Activated CD4-positive, alpha-beta T cell treated with anti-CD3 and anti-CD28 coated beads for 4 hours (primary cell): ENCODE results near the gene KCNQ1.

ENCODE experiments used
- DNase-seq, 2 donors: peaks; one replicate each; pipeline ENCODE4 v3.0.0-alpha.2; 2020

The KCNQ1 gene

GRCh38 chr11:2792381-2793250 lies 347.8 kb downstream of the KCNQ1 start:
- no peak for DNase-seq

- DNase-seq = no peak
Measured at GRCh38 chr11:2793701-2794045, 348.9 kb downstream of the KCNQ1 start.

DNA sequence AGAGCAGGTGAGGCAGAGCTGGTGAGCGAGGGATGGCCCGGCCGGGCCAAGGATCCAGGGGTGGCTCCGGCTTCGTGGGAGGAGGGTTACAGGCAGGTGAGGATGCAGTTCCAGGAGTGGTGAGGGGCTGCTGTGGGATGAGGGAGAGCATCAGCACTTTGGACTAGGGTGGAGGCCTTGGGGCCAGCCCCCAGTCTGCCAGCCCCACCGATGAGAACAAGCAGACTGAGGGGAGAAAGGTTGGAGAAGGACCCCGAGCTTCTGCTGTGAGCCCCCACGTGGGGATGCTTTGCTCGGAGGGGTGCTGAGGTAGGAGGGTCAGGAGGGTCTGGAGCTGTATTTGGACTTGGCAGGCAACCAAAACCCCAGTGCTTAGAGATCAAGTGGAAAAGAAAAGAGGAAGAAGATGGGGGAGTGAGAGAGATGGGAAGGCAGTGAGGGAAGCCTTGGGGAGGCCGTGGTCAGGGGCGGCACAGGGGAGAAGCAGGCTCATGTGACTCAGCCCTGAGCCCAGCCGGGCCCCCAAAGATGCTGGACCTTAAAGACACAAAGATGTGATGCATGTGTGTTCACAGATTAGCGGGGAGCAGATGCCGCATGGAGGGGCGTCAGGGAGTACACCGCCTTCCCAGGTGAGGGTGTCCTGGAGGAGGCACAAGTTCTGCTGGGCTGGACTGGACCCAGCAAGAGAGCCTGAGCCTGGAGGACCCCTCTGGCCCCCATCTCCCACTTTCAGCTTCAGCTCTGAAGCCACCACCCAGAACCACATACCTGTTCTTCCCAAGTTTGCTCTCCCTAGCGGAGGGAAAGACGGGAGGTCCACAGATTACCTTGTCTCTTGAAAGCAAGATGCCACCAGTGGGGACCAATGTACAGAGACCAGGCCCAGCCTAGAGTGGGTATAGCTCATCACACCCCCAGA lies 349.5 kb downstream of the KCNQ1 start:
- DNase-seq = no peak

DNA sequence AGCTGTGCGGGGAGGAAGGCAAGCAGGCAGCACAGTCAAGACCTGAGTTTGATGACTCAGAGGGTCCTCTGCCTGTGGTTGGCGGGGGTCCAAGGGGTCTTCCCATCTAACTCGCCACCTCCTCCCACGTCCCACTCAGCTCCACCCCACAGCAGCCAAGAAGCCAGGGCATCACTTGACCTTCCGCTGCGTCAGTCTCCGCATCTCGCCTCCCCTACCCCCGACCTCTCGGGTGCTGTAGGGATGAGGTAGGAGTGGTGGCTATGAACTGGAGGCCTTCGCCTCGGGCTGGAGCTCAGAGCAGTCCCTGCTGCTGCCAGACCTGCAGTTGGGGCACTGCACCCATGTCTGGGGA lies 350.1 kb downstream of the KCNQ1 start:
- DNase-seq = no peak

GRCh38 chr11:2795491-2795991 lies 350.7 kb downstream of the KCNQ1 start:
- DNase-seq = no peak

GRCh38 chr11:2796091-2796490 lies 351.3 kb downstream of the KCNQ1 start:
- no peak for DNase-seq

GRCh38 chr11:2796508-2797113 lies 351.8 kb downstream of the KCNQ1 start:
- no peak for DNase-seq

GRCh38 chr11:2797121-2797711 lies 352.4 kb downstream of the KCNQ1 start:
- no peak for DNase-seq

DNA sequence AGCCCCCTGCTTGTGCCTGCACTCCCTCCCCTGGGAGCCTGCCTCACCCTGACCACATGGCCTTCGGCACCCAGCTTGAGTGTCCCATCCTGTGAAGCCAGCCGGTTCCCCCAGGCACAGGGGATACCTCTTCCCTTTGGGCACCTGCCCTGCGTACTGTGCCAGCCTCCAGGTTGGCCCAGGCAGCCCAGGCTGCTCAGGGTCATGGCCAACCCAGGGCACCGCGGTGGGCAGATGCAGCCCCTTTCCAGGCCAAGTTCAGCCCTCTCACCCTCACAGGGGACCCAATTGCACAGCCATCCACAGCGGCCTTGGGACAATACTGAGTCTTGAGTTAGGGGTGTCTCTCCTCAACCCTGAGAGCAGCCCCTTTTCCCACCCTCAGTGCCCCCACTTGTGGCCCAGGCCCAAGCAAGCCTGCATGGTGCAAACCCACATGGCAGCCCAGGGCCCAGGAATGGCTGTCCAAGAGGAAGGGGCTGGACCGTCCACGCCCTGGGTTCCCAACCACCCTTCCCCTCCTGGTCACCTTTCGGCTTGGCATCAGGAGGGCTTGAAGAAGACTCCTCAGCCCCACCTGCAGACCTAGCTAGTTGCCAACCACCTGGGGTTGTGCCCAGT lies 353.0 kb downstream of the KCNQ1 start:
- DNase-seq = no peak

DNA sequence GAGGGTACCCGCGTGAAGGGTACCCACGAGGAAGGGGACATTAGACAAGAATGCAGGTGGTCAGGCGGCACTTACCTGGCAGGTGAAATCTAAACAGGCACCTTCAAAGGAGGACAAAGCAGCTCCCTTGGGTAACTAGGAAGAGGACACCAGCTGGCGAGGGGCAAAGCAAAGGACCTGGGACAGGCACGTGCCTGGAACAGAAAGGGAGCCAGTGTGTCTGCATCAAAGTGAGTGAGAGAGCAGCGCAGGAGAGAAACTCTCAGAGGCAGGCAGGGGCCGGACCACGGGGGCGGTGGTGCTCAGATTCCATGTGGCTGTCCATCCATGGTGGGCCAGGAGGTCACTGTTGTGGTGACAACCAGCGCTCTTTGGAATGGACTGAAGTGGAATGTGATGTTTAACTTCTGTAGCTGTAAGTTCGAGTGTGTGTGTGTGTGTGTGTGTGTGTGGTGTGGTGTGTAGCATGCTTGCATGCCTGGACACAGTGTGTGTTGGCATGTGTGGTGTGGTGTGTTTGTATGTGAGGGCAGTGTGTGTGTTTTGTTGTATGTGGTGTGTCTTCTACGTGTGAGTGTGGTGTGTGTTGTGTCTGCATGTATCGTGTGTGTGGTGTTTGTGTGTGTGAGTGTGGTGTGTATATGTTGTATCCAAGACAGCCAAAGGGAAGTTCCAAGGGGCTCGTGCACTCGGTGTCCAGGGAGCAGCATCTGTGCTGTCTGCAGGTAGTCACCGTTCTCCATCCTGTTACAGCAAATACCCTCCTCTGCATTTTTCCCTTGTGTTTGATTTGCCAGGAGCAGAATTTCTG lies 354.3 kb downstream of the KCNQ1 start:
- no peak for DNase-seq

DNA sequence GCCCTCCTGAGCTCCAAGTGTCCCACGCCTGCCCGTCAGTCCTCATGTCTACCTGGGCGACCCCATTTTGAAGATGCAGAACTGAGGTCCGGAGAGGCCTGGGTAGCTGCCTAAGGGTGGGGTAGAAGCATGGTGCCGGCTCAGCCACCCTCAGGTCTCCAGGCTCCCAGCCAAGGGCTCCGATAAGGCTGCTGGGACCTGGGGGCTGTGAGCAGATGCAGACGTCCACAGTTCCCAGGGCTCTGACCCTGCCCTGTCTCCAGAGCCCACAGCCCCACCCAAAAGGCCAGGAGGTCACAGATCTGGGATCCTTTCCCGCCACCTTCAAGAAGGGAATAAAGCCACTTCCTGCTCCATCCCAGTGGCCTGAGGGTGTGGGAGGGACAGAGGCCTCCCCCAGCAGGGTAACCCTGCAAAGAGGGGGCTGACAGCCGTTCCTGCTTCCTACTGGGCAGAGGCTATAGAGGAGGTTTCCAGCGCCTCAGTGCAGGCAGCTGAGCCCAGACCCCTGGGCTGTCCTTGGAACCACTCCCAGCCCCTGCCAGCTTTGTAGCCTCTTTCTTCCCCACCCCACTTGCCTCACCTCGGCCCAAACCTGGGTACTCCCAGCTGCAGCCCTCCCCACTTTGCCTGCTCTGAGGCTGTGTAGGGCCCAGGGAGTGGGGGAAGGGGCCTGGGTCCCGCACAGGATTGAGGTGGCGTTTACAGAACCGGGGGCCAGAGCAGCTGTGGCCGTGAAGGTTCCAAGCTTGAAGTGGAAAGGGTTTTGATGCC lies 355.3 kb downstream of the KCNQ1 start:
- no peak for DNase-seq

DNA sequence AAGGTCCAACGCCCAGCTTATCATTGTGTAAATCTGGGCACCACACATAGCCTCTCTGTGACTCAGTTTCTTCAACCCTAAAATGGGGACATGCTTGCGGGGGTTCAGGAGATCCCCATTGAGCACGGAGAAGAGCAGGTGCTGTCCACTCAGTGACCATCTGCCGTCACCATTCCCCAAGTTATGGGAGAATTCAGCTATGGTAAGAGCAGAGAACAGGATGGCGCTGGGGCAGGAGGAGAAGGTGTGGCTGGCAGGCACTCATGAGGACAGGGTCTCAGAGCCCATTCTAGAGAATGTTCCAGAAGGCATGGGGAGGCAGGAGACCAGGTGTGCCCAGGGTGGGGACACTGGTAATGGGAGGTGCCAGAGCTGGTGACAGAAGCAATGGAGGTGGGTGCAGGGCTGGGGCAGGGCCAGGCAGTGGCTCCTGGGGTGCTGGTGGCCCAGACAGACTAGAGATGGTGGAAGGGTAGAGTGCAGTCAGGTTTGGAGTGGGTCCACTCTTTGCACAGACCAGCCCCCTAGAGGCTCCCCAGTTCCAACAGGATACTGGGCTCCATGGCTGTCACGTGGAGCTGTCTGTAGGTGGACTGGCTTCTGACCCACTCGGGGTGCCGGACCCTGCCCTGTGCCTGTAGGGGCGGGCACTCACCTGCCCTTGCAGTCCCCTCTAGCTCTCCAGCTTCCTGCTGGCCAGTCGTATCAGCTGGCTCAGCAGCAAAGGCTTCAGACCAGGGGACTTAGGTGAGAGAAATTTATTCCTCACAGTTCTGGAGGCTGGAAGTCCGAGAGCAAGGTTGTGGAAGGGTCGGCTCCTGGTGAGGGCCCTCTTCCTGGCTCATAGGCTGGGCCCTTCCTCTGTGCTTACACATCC lies 356.1 kb downstream of the KCNQ1 start:
- DNase-seq = no peak

- DNase-seq = no peak
Measured at GRCh38 chr11:2801711-2802388, 357.0 kb downstream of the KCNQ1 start.

GRCh38 chr11:2802389-2803185 lies 357.8 kb downstream of the KCNQ1 start:
- no peak for DNase-seq

DNA sequence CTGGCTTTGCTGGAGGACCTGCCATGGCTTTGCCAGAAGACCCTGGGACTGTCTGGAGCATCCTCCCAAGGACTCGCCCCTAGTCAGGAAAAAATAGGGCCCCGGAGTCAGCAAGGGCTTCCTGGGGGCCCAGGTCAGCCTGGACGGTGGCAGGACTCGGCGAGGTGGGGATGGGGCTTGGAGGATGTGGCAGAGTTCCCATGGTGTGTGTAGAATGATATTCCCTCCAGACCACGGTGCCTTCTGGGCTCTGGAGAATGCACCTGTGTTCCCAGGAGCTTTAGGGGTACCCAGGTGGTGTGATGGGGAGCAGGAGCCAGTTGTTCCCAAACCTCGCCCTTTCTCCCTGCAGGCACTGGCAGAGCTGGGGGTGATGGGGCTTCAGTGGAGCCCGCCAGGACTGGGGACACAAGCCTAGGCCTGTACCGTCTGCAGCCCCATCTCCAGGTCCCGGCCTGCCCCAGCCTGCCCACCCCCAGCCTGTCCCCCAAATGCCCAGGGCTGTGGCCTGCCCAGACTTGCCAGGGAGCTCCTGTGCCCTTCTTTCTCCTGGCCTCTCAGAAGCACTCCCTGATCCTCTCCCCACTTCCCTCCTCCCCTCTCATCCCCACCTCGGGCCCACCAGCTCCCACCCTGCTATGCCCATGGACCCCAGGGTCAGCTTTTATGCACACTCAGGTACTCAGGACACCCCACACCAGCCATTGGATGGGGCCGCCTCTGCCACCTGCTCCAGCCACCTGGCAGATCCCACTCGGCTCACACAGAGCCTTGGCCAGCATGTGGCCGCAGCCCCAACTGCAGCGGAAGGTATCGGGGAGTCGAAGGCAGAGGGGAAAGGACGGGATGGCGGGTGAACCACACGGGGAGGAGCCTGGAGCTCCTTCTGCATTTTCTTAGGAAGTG lies 358.6 kb downstream of the KCNQ1 start:
- DNase-seq = no peak

DNA sequence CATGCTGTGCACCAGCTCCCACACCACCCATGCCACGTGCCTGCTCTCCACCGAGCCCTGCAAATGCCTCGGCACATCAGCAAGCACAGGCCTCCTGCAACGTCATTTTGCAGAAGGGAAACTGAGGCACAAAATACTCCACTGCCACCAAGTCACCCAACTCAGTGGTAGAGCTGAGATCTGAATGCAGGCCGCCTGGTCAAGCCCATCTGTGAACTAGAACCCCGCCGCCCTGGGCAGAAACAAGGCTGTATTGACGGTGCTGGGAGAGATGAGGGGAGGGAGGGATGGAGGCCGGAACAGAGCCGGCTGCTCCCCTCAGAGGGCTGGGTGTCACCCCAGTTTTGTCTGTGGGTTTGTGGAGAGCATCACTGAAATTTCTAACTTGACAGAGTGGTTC lies 359.4 kb downstream of the KCNQ1 start:
- no peak for DNase-seq

DNA sequence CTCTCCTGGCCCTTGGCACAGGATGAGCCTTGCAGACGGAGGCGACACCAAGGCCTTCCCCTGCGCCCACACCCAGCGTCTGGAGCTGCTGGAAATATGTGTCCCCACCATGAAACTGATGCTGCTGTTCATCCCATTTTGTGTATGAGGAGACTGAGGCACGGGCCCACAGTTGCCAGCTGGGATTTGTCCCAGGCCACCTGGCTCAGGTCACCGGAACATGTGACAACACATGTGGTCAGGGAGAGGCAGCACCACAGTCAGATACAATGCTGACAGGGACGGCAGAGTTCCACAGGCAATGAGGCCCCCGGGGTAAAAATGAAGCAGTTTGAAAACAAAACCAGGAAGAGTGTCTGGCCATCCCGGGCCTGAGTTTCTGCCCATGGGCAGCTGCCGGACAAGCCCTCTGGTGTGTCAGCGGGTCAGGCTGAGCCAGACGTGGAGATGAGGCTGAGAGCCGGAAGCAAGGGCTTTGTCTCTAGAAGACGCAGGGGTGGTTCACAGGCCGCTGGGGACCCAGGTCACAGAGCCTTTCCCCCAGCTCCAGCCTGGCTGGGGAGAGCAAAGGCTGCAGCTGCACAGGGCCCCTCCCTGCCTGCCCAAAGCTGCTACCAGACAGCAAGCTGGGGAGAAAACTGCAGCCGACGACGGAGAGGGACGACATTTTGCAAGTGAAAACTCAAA lies 360.0 kb downstream of the KCNQ1 start:
- no peak for DNase-seq
